PC-3 (cell line): Measurements from ENCODE around the gene HCN4. TPM values are rescaled to one million over a fixed set of nuclear protein-coding genes. Genes with fewer than 3 reads are reported as not detected.

Source experiments
- ATAC-seq: fragments of 200-7000 bp; cut with Tn5 transposase; 2 replicates; pipeline ENCODE4 v1.9.1; 2020; ENCODE audit warnings: mild to moderate bottlenecking, moderate library complexity
- BruUV-seq: library from RNA; stranded (reverse); fragments of 400-500 nt; replicated peaks from 2 replicates; lab custom pipeline; 2021; lab: Mats Ljungman, UMichigan
- CTCF ChIA-PET: fragments of 300-600 bp; sonication (Branson Sonifier 250); formaldehyde crosslinking; loops from one replicate; lab custom pipeline; 2022; ENCODE audit warnings: antibody characterized with exemption; lab: Charles Lee
- POLR2A ChIA-PET: fragments of 300-600 bp; sonication (Branson Sonifier 250); formaldehyde crosslinking; loops from one replicate; lab custom pipeline; 2022; ENCODE audit warnings: antibody characterized with exemption; ENCODE audit not compliant: unreplicated experiment; lab: Charles Lee
- DNase-seq: peaks from one replicate; pipeline ENCODE4 v3.0.0-alpha.2; 2015
- H2AFZ ChIP-seq: fragments of 300-600 bp; sonication (generic); 2 replicates; pipeline ENCODE4 v1.6.0; 2016; ENCODE audit warnings: antibody characterized with exemption, low read length
- H3F3A ChIP-seq: fragments of 300-600 bp; sonication (generic); one replicate; pipeline ENCODE4 v1.6.0; 2017; ENCODE audit warnings: antibody characterized with exemption, low read length, control low read depth, mild to moderate bottlenecking; ENCODE audit not compliant: unreplicated experiment
- H3K27ac ChIP-seq: fragments of 300-600 bp; sonication (generic); 2 replicates; pipeline ENCODE4 v1.5.1; 2016; ENCODE audit warnings: mild to moderate bottlenecking, low read length
- H3K27me3 ChIP-seq: fragments of 300-600 bp; sonication (generic); 2 replicates; pipeline ENCODE4 v1.6.1; 2016; ENCODE audit warnings: low read length, mixed read lengths
- H3K36me3 ChIP-seq: fragments of 300-600 bp; sonication (generic); 2 replicates; pipeline ENCODE4 v1.6.1; 2016; ENCODE audit warnings: low read depth, mixed run types, low read length, mixed read lengths
- H3K4me1 ChIP-seq: fragments of 300-600 bp; sonication (generic); 2 replicates; pipeline ENCODE4 v1.5.1; 2016; ENCODE audit warnings: low read length; ENCODE audit not compliant: insufficient read depth
- H3K4me2 ChIP-seq: fragments of 300-600 bp; sonication (generic); 2 replicates; pipeline ENCODE4 v1.6.0; 2016; ENCODE audit warnings: low read length
- H3K4me3 ChIP-seq: fragments of 300-600 bp; sonication (generic); 2 replicates; pipeline ENCODE4 v1.5.1; 2016; ENCODE audit warnings: mild to moderate bottlenecking, low read length, mixed read lengths
- H3K79me2 ChIP-seq: fragments of 300-600 bp; sonication (generic); 2 replicates; pipeline ENCODE4 v1.6.1; 2017; ENCODE audit warnings: low read length, mixed read lengths
- H3K9ac ChIP-seq: fragments of 300-600 bp; sonication (generic); 2 replicates; pipeline ENCODE4 v1.6.0; 2016; ENCODE audit warnings: mild to moderate bottlenecking, low read length
- H3K9me2 ChIP-seq: fragments of 300-600 bp; sonication (generic); replicated peaks from 2 replicates; pipeline ENCODE4 v1.6.1; 2016; ENCODE audit warnings: mixed run types, low read length, mixed read lengths
- H3K9me3 ChIP-seq: fragments of 300-600 bp; sonication (generic); 2 replicates; pipeline ENCODE4 v1.6.1; 2016; ENCODE audit warnings: low read length, mixed read lengths
- H4K20me1 ChIP-seq: fragments of 300-600 bp; sonication (generic); 2 replicates; pipeline ENCODE4 v1.6.1; 2016; ENCODE audit warnings: low read length, mixed read lengths
- CTCF ChIP-seq: fragments of 300-600 bp; sonication (generic); conservative IDR thresholded peaks from 2 replicates; pipeline ENCODE4 v1.5.1; 2017; ENCODE audit warnings: antibody characterized with exemption, low read depth, mild to moderate bottlenecking, low read length
- EZH2 ChIP-seq: fragments of 300-600 bp; sonication (generic); IDR thresholded peaks from one replicate; pipeline ENCODE4 v1.6.1; 2017; ENCODE audit warnings: antibody characterized with exemption, mild to moderate bottlenecking, low read length; ENCODE audit not compliant: unreplicated experiment
- EZH2phosphoT487 ChIP-seq: fragments of 300-600 bp; sonication (generic); IDR thresholded peaks from 2 replicates; pipeline ENCODE4 v1.6.1; 2018; ENCODE audit warnings: mild to moderate bottlenecking, antibody characterized with exemption, low read length, borderline replicate concordance
- intact Hi-C: fragments of 100-400 bp; cut with micrococcal nuclease; formaldehyde crosslinking; loops from 2 replicates; pipeline ENCODE4 v1.9.0; 2023
- total RNA-seq: library from RNA; depleted of rRNA; stranded (reverse); fragments of >200 nt; gene quantifications from 2 replicates; pipeline ENCODE4 v1.2.3, GENCODE V29; 2014

HCN4 gene
- total RNA-seq, 1 experiment from 2014 or later, result not detected

DNA sequence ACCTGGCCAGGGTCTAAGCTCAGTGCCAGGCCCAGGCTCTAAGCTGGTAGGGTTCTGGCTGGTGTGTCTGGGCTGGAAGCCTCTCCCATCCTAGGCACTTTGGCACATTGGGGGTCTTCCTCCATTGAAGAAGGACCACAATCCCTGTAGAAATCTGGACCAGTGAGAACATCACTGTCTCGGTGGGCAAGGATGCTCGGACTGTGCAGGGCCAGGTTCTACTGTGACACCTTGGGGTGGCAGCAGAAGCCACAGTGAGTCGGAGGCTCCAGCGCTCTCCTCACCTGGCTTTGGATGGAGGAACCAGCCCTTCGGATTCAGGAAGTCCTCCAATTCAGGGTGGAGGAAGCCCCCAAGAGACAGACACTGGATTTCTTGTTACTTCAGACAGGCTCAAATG, 17.5 kb upstream of the HCN4 start:
- POLR2A ChIA-PET, result no interaction called here
- ATAC-seq, result no peak

DNA sequence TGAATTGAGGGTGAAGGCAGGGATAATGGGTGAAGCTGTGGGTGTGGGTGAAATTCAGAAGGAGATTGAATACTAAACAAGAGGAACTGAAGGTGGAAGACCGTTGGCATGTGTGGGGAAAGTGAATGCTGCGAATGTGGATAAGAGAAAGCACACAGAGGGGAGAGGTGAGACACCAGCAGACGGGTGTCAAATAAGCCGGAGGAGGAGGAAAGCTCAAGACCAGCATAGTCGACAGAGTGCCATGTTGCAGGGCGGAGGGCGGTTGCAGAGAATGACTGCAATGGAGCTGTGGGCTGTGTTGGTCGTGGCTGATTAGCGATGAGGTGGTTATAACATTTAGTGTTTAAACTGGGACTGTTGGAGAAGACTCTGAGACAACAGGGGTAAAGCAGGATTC, 16.4 kb upstream of the HCN4 start:
- Histone ChIP-seq H3K36me3 (no peaks in the 10 kb centered on the region), H3K79me2 (no peaks in the 10 kb centered on the region), H4K20me1 (no peaks in the 10 kb centered on the region), H2AFZ (no peak overlapping the region), H3K9me2 (no peaks in the 10 kb centered on the region), H3K27ac (no peak overlapping the region), H3K27me3 (no peaks in the 10 kb centered on the region), H3F3A (no peaks in the 10 kb centered on the region), H3K9ac (no peak overlapping the region), H3K4me2 (no peak overlapping the region), H3K4me3 (no peak overlapping the region), H3K9me3 (no peaks in the 10 kb centered on the region), H3K4me1 (peaks cover 14% of the 10 kb centered on the region)
- no TSS peak for BruUV-seq
- ATAC-seq, result no peak
- DNase-seq, result no peak
- intact Hi-C loops, result no loop called here
- ChIA-PET CTCF (no interaction called here), POLR2A (no interaction called here)
- no peak for TF ChIP-seq EZH2phosphoT487
- TF ChIP-seq CTCF, result no peak
- no peak for TF ChIP-seq EZH2

More for the DNA sequence above, 17.5 kb upstream of the HCN4 start:
- CTCF ChIA-PET, result no interaction called here
- BruUV-seq, result no TSS peak
- Histone ChIP-seq H3K36me3 (no peaks in the 10 kb centered on the region), H3K9me3 (no peaks in the 10 kb centered on the region), H3K27me3 (no peaks in the 10 kb centered on the region), H4K20me1 (no peaks in the 10 kb centered on the region), H3K4me1 (peaks cover 14% of the 10 kb centered on the region), H3K9me2 (no peaks in the 10 kb centered on the region), H2AFZ (no peak overlapping the region), H3F3A (no peaks in the 10 kb centered on the region), H3K27ac (no peak overlapping the region), H3K4me2 (no peak overlapping the region), H3K4me3 (no peak overlapping the region), H3K79me2 (no peaks in the 10 kb centered on the region), H3K9ac (no peak overlapping the region)
- TF ChIP-seq CTCF, result no peak
- no peak for TF ChIP-seq EZH2phosphoT487
- TF ChIP-seq EZH2, result no peak
- intact Hi-C loops, result no loop called here
- DNase-seq, result no peak

- Histone ChIP-seq H3K9me2 (no peaks in the 10 kb centered on the region), H3K27me3 (no peaks in the 10 kb centered on the region), H3K4me3 (no peak overlapping the region), H3K27ac (no peak overlapping the region), H4K20me1 (no peaks in the 10 kb centered on the region), H3K4me2 (no peak overlapping the region), H3K9ac (no peak overlapping the region), H3K36me3 (no peaks in the 10 kb centered on the region), H3K9me3 (no peaks in the 10 kb centered on the region), H3K4me1 (peaks cover 14% of the 10 kb centered on the region), H2AFZ (no peak overlapping the region), H3F3A (no peaks in the 10 kb centered on the region), H3K79me2 (no peaks in the 10 kb centered on the region)
- ChIA-PET CTCF (no interaction called here), POLR2A (no interaction called here)
- DNase-seq (no peak), ATAC-seq (no peak)
- intact Hi-C loops, result no loop called here
- TF ChIP-seq CTCF, result no peak
- no peak for TF ChIP-seq EZH2
- no TSS peak for BruUV-seq
These were observed 14.8 kb upstream of the HCN4 start for GRCh38 chr15:73383310-73384189.
